DND-41 (cell line): ENCODE measurements around the gene SMAD6.

ENCODE experiments used
- ATAC-seq: fragments of 200-7000 bp; cut with Tn5 transposase; 3 replicates; pipeline ENCODE4 v1.9.1; 2021; ENCODE audit warnings: low read depth; ENCODE audit not compliant: insufficient read depth
- DNase-seq: peaks from one replicate; pipeline ENCODE4 v3.0.0-alpha.2; 2020
- H2AFZ ChIP-seq: 2 replicates; pipeline ENCODE4 v1.6.0; 2012; ENCODE audit warnings: low read depth, low read length
- H3K27ac ChIP-seq: 2 replicates; pipeline ENCODE4 v1.5.1; 2012; ENCODE audit warnings: low read length, inconsistent platforms
- H3K27me3 ChIP-seq: fragments of 200-600 bp; sonication (generic); 2 replicates; pipeline ENCODE4 v1.6.0; 2012; ENCODE audit warnings: low read length, mild to moderate bottlenecking, inconsistent platforms; ENCODE audit not compliant: insufficient read depth, poor library complexity
- H3K36me3 ChIP-seq: 2 replicates; pipeline ENCODE4 v1.5.1; 2012; ENCODE audit warnings: low read length, inconsistent platforms; ENCODE audit not compliant: insufficient read depth
- H3K4me1 ChIP-seq: 2 replicates; pipeline ENCODE4 v1.5.1; 2012; ENCODE audit warnings: mild to moderate bottlenecking, low read length; ENCODE audit not compliant: insufficient read depth
- H3K4me2 ChIP-seq: 2 replicates; pipeline ENCODE4 v1.6.0; 2012; ENCODE audit warnings: mild to moderate bottlenecking, moderate library complexity, low read length, inconsistent platforms; ENCODE audit not compliant: insufficient read depth
- H3K4me3 ChIP-seq, 2 experiments: fragments of 200-600 bp in 1 of 2; shearing (Covaris generic) in 1 of 2; 2 replicates each; pipeline ENCODE4 v1.5.1; 2012 to 2016; ENCODE audit warnings: inconsistent platforms in 2 of 2, low read length in 2 of 2, mild to moderate bottlenecking in 2 of 2, low read depth in 1 of 2, moderate library complexity in 1 of 2
- H3K79me2 ChIP-seq: 2 replicates; pipeline ENCODE4 v1.6.0; 2012; ENCODE audit warnings: low read length, inconsistent platforms; ENCODE audit not compliant: insufficient read depth
- H3K9ac ChIP-seq: 2 replicates; pipeline ENCODE4 v1.6.0; 2012; ENCODE audit warnings: low read depth, mild to moderate bottlenecking, inconsistent platforms, low read length, moderate library complexity
- H3K9me3 ChIP-seq: 2 replicates; pipeline ENCODE4 v1.5.1; 2012; ENCODE audit warnings: low read length, moderate library complexity, mild to moderate bottlenecking, inconsistent platforms; ENCODE audit not compliant: insufficient read depth, severe bottlenecking
- H4K20me1 ChIP-seq: 2 replicates; pipeline ENCODE4 v1.6.0; 2012; ENCODE audit warnings: low read length; ENCODE audit not compliant: insufficient read depth
- EZH2 ChIP-seq: IDR thresholded peaks from 3 replicates; pipeline ENCODE4 v1.6.1; 2012; ENCODE audit warnings: borderline replicate concordance, low read depth, mild to moderate bottlenecking, moderate library complexity, low read length, inconsistent platforms; ENCODE audit not compliant: severe bottlenecking
- TF ChIP-seq, protein P1 (sequence below): IDR thresholded peaks from 2 replicates; pipeline ENCODE4 v1.5.1; 2012; ENCODE audit warnings: borderline replicate concordance, low read length, moderate library complexity, mild to moderate bottlenecking; ENCODE audit not compliant: poor library complexity, severe bottlenecking; ENCODE audit errors: extremely low read depth

Gene SMAD6

DNA sequence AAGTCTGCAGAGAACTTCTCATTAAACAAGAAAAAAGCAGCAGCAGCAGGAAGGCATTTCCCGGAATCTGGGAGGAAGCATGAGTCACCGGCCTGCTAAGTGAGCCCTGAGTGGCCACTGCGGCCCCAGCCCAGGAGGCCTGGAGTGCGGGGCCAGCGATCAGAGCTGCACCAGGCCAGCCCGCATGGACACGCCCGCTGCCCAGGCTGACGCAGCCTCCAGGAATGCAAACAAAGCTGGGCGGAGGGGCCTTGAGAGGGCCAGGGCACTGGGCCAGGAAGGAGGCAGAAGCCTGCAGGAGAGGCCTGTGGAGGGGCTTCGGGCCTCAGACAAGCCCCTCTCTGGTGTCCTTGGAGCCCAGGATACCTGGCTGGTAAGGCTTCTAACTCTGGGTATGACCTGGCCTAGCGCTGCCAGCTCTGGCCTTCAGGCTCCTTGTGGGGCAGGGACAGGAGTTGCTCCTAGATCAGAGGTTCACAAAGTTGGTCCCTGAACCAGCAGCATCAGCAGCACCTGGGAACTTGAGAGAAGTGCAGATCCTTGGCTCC, 101.2 kb downstream of the SMAD6 start:
- Histone ChIP-seq H3K27me3 (no peaks in the 10 kb centered on the region), H3K4me3 (no peak overlapping the region), H3K4me2 (no peak overlapping the region), H3K9ac (no peak overlapping the region), H3K27ac (no peak overlapping the region), H3K79me2 (no peaks in the 10 kb centered on the region), H3K9me3 (no peaks in the 10 kb centered on the region), H3K4me1 (no peaks in the 10 kb centered on the region), H2AFZ (no peak overlapping the region), H3K36me3 (no peaks in the 10 kb centered on the region), H4K20me1 (no peaks in the 10 kb centered on the region)
- TF ChIP-seq, protein P1, sequence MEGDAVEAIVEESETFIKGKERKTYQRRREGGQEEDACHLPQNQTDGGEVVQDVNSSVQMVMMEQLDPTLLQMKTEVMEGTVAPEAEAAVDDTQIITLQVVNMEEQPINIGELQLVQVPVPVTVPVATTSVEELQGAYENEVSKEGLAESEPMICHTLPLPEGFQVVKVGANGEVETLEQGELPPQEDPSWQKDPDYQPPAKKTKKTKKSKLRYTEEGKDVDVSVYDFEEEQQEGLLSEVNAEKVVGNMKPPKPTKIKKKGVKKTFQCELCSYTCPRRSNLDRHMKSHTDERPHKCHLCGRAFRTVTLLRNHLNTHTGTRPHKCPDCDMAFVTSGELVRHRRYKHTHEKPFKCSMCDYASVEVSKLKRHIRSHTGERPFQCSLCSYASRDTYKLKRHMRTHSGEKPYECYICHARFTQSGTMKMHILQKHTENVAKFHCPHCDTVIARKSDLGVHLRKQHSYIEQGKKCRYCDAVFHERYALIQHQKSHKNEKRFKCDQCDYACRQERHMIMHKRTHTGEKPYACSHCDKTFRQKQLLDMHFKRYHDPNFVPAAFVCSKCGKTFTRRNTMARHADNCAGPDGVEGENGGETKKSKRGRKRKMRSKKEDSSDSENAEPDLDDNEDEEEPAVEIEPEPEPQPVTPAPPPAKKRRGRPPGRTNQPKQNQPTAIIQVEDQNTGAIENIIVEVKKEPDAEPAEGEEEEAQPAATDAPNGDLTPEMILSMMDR = no peak
- TF ChIP-seq EZH2 = no peak
- DNase-seq (no peak), ATAC-seq (no peak)

DNA sequence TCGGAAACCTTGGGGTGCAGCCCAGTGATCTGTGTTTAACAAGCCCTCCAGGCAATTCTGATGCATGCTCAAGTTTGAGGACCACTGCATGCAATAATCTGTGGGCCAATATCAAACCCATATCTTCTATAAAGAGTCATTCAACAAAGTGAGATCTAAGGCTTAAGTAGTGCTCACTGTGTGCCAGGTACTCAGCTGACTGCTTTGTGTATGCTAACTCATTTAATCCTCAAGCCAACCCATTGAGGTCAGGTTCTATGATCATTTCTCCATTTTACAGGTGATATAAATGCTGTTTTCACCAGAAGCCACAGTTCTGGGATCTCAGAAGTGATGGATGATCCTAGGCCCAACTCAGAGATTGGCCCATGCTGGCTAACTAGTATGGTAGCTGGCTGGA, 101.7 kb downstream of the SMAD6 start:
- Histone ChIP-seq H3K9ac (no peak overlapping the region), H4K20me1 (no peaks in the 10 kb centered on the region), H3K4me2 (no peak overlapping the region), H2AFZ (no peak overlapping the region), H3K4me3 (no peak overlapping the region), H3K9me3 (no peaks in the 10 kb centered on the region), H3K27ac (no peak overlapping the region), H3K4me1 (no peaks in the 10 kb centered on the region), H3K36me3 (no peaks in the 10 kb centered on the region), H3K27me3 (no peaks in the 10 kb centered on the region), H3K79me2 (no peaks in the 10 kb centered on the region)
- no peak for TF ChIP-seq EZH2
- TF ChIP-seq, protein P1 = no peak
- DNase-seq = no peak
- no peak for ATAC-seq

DNA sequence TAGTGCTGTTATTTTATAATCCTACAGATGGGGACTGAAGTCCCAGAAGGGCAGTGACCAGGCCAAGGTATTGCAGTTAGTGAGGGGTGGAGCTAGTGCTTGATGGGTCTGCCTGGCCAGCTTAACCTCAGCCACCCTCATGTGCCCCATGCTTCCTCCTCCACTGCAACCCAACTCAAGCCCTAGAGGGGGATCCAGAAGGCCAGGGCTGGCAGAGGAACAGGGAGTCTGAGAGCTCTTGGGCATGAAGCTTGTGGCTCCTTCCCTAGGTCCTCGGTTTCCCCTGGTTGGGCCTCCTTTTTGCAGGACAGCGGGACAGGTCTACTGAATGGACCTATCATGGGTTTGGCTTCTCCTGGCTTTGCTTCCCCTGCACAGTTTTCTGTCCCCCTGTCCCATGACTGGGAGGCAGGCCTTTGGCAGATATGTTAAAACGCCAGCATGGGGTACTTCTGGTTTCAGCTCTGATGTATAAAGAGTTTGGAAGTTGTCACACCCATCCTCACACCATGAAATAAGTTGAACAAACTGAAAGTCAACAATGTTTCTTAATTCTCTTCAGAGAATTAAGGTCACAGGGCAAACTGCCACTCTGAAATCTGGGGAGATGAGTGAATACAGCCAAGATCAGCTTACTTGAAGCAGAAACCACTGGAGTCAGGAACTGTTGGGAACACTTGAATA, 103.3 kb downstream of the SMAD6 start:
- TF ChIP-seq, protein P1 = no peak
- TF ChIP-seq EZH2 = no peak
- Histone ChIP-seq H3K9me3 (no peaks in the 10 kb centered on the region), H3K79me2 (no peaks in the 10 kb centered on the region), H3K27ac (no peak overlapping the region), H3K9ac (no peak overlapping the region), H3K4me3 (no peak overlapping the region), H4K20me1 (no peaks in the 10 kb centered on the region), H2AFZ (no peak overlapping the region), H3K4me2 (no peak overlapping the region), H3K27me3 (no peaks in the 10 kb centered on the region), H3K36me3 (no peaks in the 10 kb centered on the region), H3K4me1 (no peaks in the 10 kb centered on the region)
- ATAC-seq (no peak), DNase-seq (no peak)
